ENCODE results near the gene GALNT15. TPM values are rescaled to one million over a fixed set of nuclear protein-coding genes. Genes with fewer than 3 reads are reported as not detected.

The GALNT15 gene
- total RNA-seq, 2 experiments from 2014 or later: not detected

GRCh38 chr3:16255726-16256125, 81.2 kb downstream of the GALNT15 start:
- ChIA-PET POLR2A (interaction anchor here (0.9 kb wide), 1 partner anchor 9 kb away, joined by 3 read pairs; the partner anchor contains the start of genes DPH3 and OXNAD1), CTCF (interaction anchor here (0.6 kb wide), 1 partner anchor 522 kb away, joined by 4 read pairs; no protein-coding TSS in a partner anchor)
- no peak for DNase-seq
- peaks cover 14% of the 10 kb centered on the region for H3K4me1 Mint-ChIP-seq
- intact Hi-C loops (cut with DNase I, micrococcal nuclease): no loop called here
- peaks cover 8% of the 10 kb centered on the region for H3K36me3 Mint-ChIP-seq (ENCODE audit: low read depth)
- H3K27me3 Mint-ChIP-seq: no peaks in the 10 kb centered on the region
- H3K27ac Mint-ChIP-seq: no peak overlapping the region
- H3K9me3 Mint-ChIP-seq (ENCODE audit: low read depth): no peaks in the 10 kb centered on the region
- no peak for ATAC-seq
- H3K4me3 Mint-ChIP-seq: no peak overlapping the region

- CTCF ChIA-PET: interaction anchor here (0.7 to 2.1 kb wide), 3 partner anchors 9 to 534 kb away, joined by 3 to 10 read pairs (median 4); no protein-coding TSS in a partner anchor
These were observed 82.8 kb downstream of the GALNT15 start for GRCh38 chr3:16257309-16257708.

DNA sequence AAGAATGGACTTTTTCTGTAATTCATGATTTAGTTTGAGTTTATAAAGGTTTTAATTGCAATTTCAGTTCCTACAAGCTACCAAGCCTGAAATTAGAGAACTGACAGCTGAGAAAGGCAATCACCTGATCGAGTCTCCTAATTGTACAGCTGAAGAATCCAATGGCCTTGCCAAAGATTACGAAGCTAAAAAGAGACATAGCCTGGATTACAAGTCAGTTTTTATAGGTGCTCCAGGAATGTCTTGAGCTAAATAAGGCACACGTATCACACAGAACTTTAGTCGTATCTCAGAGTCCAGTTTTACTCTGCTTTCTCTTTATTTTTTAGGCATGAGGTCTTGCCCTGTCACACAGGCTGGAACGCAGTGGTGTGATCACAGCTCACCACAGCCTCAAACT, 83.7 kb downstream of the GALNT15 start:
- H3K4me3 Mint-ChIP-seq: no peak overlapping the region
- CTCF ChIA-PET: interaction anchor here (0.6 to 2.1 kb wide), 4 partner anchors 10 to 292 kb away, joined by 3 to 10 read pairs (median 3); no protein-coding TSS in a partner anchor

More at GRCh38 chr3:16257309-16257708, 82.8 kb downstream of the GALNT15 start:
- Mint-ChIP-seq H3K4me1 (peaks cover 15% of the 10 kb centered on the region), H3K4me3 (no peak overlapping the region), H3K9me3 (ENCODE audit: low read depth) (no peaks in the 10 kb centered on the region), H3K27me3 (no peaks in the 10 kb centered on the region), H3K36me3 (ENCODE audit: low read depth) (peaks cover 8% of the 10 kb centered on the region), H3K27ac (no peak overlapping the region)
- intact Hi-C loops (cut with DNase I, micrococcal nuclease): no loop called here
- POLR2A ChIA-PET: no interaction called here
- no peak for DNase-seq
- ATAC-seq: no peak

GRCh38 chr3:16258866-16259265, 84.4 kb downstream of the GALNT15 start:
- Mint-ChIP-seq H3K4me3 (no peak overlapping the region), H3K4me1 (peaks cover 16% of the 10 kb centered on the region), H3K27me3 (no peaks in the 10 kb centered on the region), H3K27ac (peak overlapping the region; percentile 20), H3K36me3 (ENCODE audit: low read depth) (peaks cover 8% of the 10 kb centered on the region), H3K9me3 (ENCODE audit: low read depth) (no peaks in the 10 kb centered on the region)
- ATAC-seq (no peak), DNase-seq (no peak)
- POLR2A ChIA-PET: no interaction called here
- CTCF ChIA-PET: interaction anchor here (0.8 to 1.5 kb wide), 3 partner anchors 11 to 291 kb away, joined by 3 to 4 read pairs (median 3); no protein-coding TSS in a partner anchor
- intact Hi-C loops (cut with DNase I, micrococcal nuclease): no loop called here

More for the DNA sequence above, 83.7 kb downstream of the GALNT15 start:
- ATAC-seq (no peak), DNase-seq (no peak)
- intact Hi-C loops (cut with DNase I, micrococcal nuclease): no loop called here
- Mint-ChIP-seq H3K36me3 (ENCODE audit: low read depth) (peaks cover 8% of the 10 kb centered on the region), H3K9me3 (ENCODE audit: low read depth) (no peaks in the 10 kb centered on the region), H3K27ac (no peak overlapping the region), H3K27me3 (no peaks in the 10 kb centered on the region), H3K4me1 (peaks cover 15% of the 10 kb centered on the region)
- POLR2A ChIA-PET: no interaction called here

DNA sequence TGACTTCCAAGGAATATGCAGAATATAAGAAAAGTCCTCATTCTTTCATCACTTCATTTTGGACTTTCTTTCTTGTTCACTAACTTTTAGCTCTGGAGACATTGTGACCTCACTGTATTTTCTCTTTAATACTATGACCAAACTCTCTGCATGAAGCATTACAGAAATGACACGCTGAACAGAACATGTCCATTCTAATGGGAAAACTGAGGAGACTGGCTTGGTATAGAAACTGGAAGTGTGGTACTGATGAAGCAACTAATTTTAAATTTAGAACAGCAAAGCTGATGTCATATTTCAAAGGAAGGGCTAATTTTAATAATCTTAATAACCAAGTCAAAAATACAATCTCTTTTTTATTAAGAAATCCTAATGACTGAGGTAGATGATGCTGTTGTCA, 85.6 kb downstream of the GALNT15 start:
- H3K4me1 Mint-ChIP-seq: peaks cover 15% of the 10 kb centered on the region
- H3K27me3 Mint-ChIP-seq: no peaks in the 10 kb centered on the region
- intact Hi-C loops (cut with DNase I, micrococcal nuclease): loop anchor here (10.0 kb wide), 3 partner anchors 625 to 1485 kb away; partner anchors contain the start of genes PLCL2 (in 1 of the 2) and TBC1D5 (in 1 of the 2)

GRCh38 chr3:16262174-16262573, 87.7 kb downstream of the GALNT15 start:
- CTCF ChIA-PET: no interaction called here
- Mint-ChIP-seq H3K4me3 (no peak overlapping the region), H3K27me3 (no peaks in the 10 kb centered on the region), H3K27ac (no peak overlapping the region), H3K9me3 (ENCODE audit: low read depth) (no peaks in the 10 kb centered on the region), H3K4me1 (peaks cover 27% of the 10 kb centered on the region), H3K36me3 (ENCODE audit: low read depth) (peaks cover 8% of the 10 kb centered on the region)
- POLR2A ChIA-PET: no interaction called here
- DNase-seq (no peak), ATAC-seq (no peak)
- intact Hi-C loops (cut with DNase I, micrococcal nuclease): loop anchor here (10.0 kb wide), 3 partner anchors 623 to 1483 kb away; partner anchors contain the start of genes PLCL2 (in 1 of the 2) and TBC1D5 (in 1 of the 2)

More for the DNA sequence above, 85.6 kb downstream of the GALNT15 start:
- ATAC-seq: no peak
- no peak for DNase-seq
- ChIA-PET CTCF (interaction anchor here (1.5 kb wide), 1 partner anchor 62 kb away, joined by 3 read pairs; no protein-coding TSS in a partner anchor), POLR2A (no interaction called here)
- Mint-ChIP-seq H3K4me3 (no peak overlapping the region), H3K9me3 (ENCODE audit: low read depth) (no peaks in the 10 kb centered on the region), H3K36me3 (ENCODE audit: low read depth) (peaks cover 8% of the 10 kb centered on the region), H3K27ac (no peak overlapping the region)

GRCh38 chr3:16264174-16264707, 89.8 kb downstream of the GALNT15 start:
- ChIA-PET POLR2A (interaction anchor here (0.6 to 1.8 kb wide), 8 partner anchors 8 to 253 kb away, joined by 3 to 9 read pairs (median 4); no protein-coding TSS in a partner anchor), CTCF (interaction anchor here (0.5 to 3.3 kb wide), 16 partner anchors 9 to 1160 kb away, joined by 3 to 31 read pairs (median 5); partner anchors contain the start of genes BTD and HACL1)
- H3K9me3 Mint-ChIP-seq (ENCODE audit: low read depth): no peaks in the 10 kb centered on the region
- peak overlapping the region; percentile 82 for H3K4me3 Mint-ChIP-seq
- peaks cover 38% of the 10 kb centered on the region for H3K4me1 Mint-ChIP-seq
- H3K36me3 Mint-ChIP-seq (ENCODE audit: low read depth): peaks cover 6% of the 10 kb centered on the region
- intact Hi-C loops (cut with DNase I, micrococcal nuclease): loop anchor here (2.0 to 10.0 kb wide), 9 partner anchors 23 to 1613 kb away; partner anchors contain the start of genes CCDC174 (in 1 of the 2), PLCL2 (in 1 of the 2), RFTN1 (in 1 of the 2) and TBC1D5 (in 1 of the 2)
- DNase-seq (no peak), ATAC-seq (peak; percentile 4)
- no peaks in the 10 kb centered on the region for H3K27me3 Mint-ChIP-seq
- peak overlapping the region; percentile 98 for H3K27ac Mint-ChIP-seq

GRCh38 chr3:16264708-16265454, 90.4 kb downstream of the GALNT15 start, which contains the start of the genes DPH3 and OXNAD1:
Gene DPH3 (minus strand): TSS chr3:16264943. CDS start chr3:16264876, 67 bp downstream.
Gene OXNAD1 (plus strand): TSS chr3:16265212. CDS start chr3:16270953, 5,741 bp downstream.
- ATAC-seq (peak; percentile 98), DNase-seq (peak; percentile 100)
- ChIA-PET CTCF (interaction anchor here (0.6 to 3.3 kb wide), 20 partner anchors 10 to 620 kb away, joined by 3 to 31 read pairs (median 5); partner anchors contain the start of gene PLCL2), POLR2A (interaction anchor here (0.9 to 1.8 kb wide), 7 partner anchors 9 to 252 kb away, joined by 3 to 9 read pairs (median 4); no protein-coding TSS in a partner anchor)
- intact Hi-C loops (cut with DNase I, micrococcal nuclease): loop anchor here (1.0 to 10.0 kb wide), 18 partner anchors 21 to 1614 kb away; partner anchors contain the start of genes BTD (in 1 of the 2), CCDC174 (in 1 of the 2), HACL1 (in 1 of the 2) and NR2C2 (in 1 of the 2)
- Mint-ChIP-seq H3K4me3 (peak within 1 kb of the TSS; percentile 82), H3K27me3 (no peaks in the 10 kb centered on the region), H3K4me1 (peaks cover 35% of the 10 kb centered on the region), H3K9me3 (ENCODE audit: low read depth) (no peaks in the 10 kb centered on the region), H3K36me3 (ENCODE audit: low read depth) (peaks cover 5% of the 10 kb centered on the region), H3K27ac (peak within 1 kb of the TSS; percentile 98)

DNA sequence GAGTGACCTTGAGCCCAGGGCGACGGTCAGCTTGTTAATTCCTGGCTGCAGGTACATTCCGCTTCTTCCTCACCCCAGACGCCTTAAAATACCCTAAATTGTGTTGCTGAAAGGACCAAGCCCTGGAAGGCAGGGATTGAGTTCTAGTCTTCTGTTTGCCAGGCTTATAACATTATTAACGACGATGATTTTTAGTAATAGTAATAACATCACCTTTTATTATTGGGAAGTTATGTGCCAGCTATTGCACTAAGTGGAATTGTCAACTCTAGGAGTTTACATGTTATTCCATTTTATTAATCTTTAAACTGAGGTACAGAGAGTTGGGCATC, 90.9 kb downstream of the GALNT15 start:
- Mint-ChIP-seq H3K4me1 (peaks cover 33% of the 10 kb centered on the region), H3K4me3 (peak overlapping the region; percentile 82), H3K9me3 (ENCODE audit: low read depth) (no peaks in the 10 kb centered on the region), H3K27ac (peak overlapping the region; percentile 98), H3K36me3 (ENCODE audit: low read depth) (peaks cover 6% of the 10 kb centered on the region), H3K27me3 (no peaks in the 10 kb centered on the region)
- POLR2A ChIA-PET: interaction anchor here (1.0 to 1.8 kb wide), 4 partner anchors 9 to 252 kb away, joined by 3 to 9 read pairs (median 4); no protein-coding TSS in a partner anchor
- CTCF ChIA-PET: interaction anchor here (0.7 to 3.3 kb wide), 18 partner anchors 15 to 619 kb away, joined by 3 to 31 read pairs (median 5); partner anchors contain the start of gene PLCL2
- no peak for ATAC-seq
- no peak for DNase-seq
- intact Hi-C loops (cut with DNase I, micrococcal nuclease): loop anchor here (1.0 to 10.0 kb wide), 18 partner anchors 21 to 1615 kb away; partner anchors contain the start of genes BTD (in 1 of the 2), CCDC174 (in 1 of the 2), HACL1 (in 1 of the 2) and NR2C2 (in 1 of the 2)

DNA sequence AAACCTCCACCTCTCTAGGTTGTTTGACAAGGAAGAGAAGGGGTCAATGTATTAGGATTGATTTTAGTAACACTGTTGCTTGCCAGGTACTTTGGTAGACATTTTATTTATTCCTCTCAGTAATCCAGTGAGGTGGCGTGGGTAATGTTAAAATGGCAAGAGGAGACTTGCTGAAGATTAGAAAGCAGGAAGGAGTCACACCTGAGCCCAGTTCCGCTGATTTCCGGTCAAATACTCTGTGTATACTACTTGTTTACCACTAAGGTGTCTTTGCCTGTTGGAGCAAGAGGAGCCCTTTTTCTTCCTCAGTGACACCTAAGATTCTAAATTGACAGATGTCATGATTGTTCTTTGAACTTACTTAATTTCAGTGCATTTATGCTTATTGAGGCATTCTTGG, 92.2 kb downstream of the GALNT15 start:
- POLR2A ChIA-PET: no interaction called here
- peak overlapping the region; percentile 98 for H3K27ac Mint-ChIP-seq
- H3K9me3 Mint-ChIP-seq (ENCODE audit: low read depth): no peaks in the 10 kb centered on the region
- no peaks in the 10 kb centered on the region for H3K27me3 Mint-ChIP-seq
- intact Hi-C loops (cut with DNase I, micrococcal nuclease): loop anchor here (5.0 to 10.0 kb wide), 7 partner anchors 331 to 1478 kb away; partner anchors contain the start of genes NR2C2 (in 1 of the 2), PLCL2 (in 1 of the 2) and TBC1D5 (in 1 of the 2)
- peaks cover 17% of the 10 kb centered on the region for H3K36me3 Mint-ChIP-seq (ENCODE audit: low read depth)
- H3K4me1 Mint-ChIP-seq: peaks cover 32% of the 10 kb centered on the region
- ATAC-seq: no peak
- CTCF ChIA-PET: interaction anchor here (1.1 to 6.2 kb wide), 10 partner anchors 15 to 333 kb away, joined by 3 to 86 read pairs (median 12); no protein-coding TSS in a partner anchor
- peak overlapping the region; percentile 82 for H3K4me3 Mint-ChIP-seq
- no peak for DNase-seq

Measured in activated CD4-positive, alpha-beta T cell treated with anti-CD3 and anti-CD28 coated beads for 36 hours (primary cell).